HG02970 (cell line): ENCODE measurements around the gene SAMD4A.

ENCODE experiments used
- ATAC-seq: cut with Tn5 transposase; IDR thresholded peaks from one replicate; pipeline ENCODE4 v1.9.1; 2021; ENCODE audit warnings: mild to moderate bottlenecking, moderate library complexity, moderate number of reproducible peaks; ENCODE audit not compliant: unreplicated experiment, low FRiP score

SAMD4A gene

GRCh38 chr14:54774824-54775223, 207.9 kb downstream of the SAMD4A start:
- no peak for ATAC-seq

- no peak for ATAC-seq
Observed at GRCh38 chr14:54775486-54776140, 208.7 kb downstream of the SAMD4A start.

- no peak for ATAC-seq
Observed at GRCh38 chr14:54776361-54777001, 209.6 kb downstream of the SAMD4A start.

GRCh38 chr14:54777395-54777794, 210.5 kb downstream of the SAMD4A start:
- no peak for ATAC-seq

- no peak for ATAC-seq
Observed at GRCh38 chr14:54778618-54779345, 211.9 kb downstream of the SAMD4A start.

- ATAC-seq: no peak
Observed at GRCh38 chr14:54781080-54781479, 214.2 kb downstream of the SAMD4A start.

GRCh38 chr14:54781961-54782750, 215.2 kb downstream of the SAMD4A start:
- no peak for ATAC-seq

- ATAC-seq: no peak
Observed at GRCh38 chr14:54782751-54783659, 216.1 kb downstream of the SAMD4A start.

- ATAC-seq: no peak
Observed at GRCh38 chr14:54783660-54784015, 216.7 kb downstream of the SAMD4A start.

GRCh38 chr14:54784060-54784459, 217.1 kb downstream of the SAMD4A start:
- ATAC-seq: no peak

GRCh38 chr14:54784657-54785056, 217.7 kb downstream of the SAMD4A start:
- no peak for ATAC-seq

- ATAC-seq: no peak
Observed at GRCh38 chr14:54785136-54785777, 218.3 kb downstream of the SAMD4A start.

- no peak for ATAC-seq
Observed at GRCh38 chr14:54785778-54786770, 219.1 kb downstream of the SAMD4A start.

GRCh38 chr14:54786838-54787237, 219.9 kb downstream of the SAMD4A start:
- ATAC-seq: no peak

- ATAC-seq: no peak
Observed at GRCh38 chr14:54787261-54787660, 220.3 kb downstream of the SAMD4A start.

- ATAC-seq: no peak
Observed at GRCh38 chr14:54788701-54789100, 221.8 kb downstream of the SAMD4A start.

GRCh38 chr14:54789166-54789565, 222.2 kb downstream of the SAMD4A start:
- ATAC-seq: no peak

GRCh38 chr14:54789781-54790480, 223.0 kb downstream of the SAMD4A start:
- no peak for ATAC-seq
